HepG2 (cell line): ENCODE data around the gene NME2. TPM values are rescaled to one million over a fixed set of nuclear protein-coding genes. Genes with fewer than 3 reads are reported as not detected.
A peak's percentile ranks its signal among the peaks of the same experiment; 100 is the strongest.

ENCODE experiments used
- ERF ChIP-seq: IDR thresholded peaks from 2 replicates; pipeline ENCODE4 v1.6.1; 2018; ENCODE audit warnings: missing biosample characterization, missing genetic modification reagents
- HOXA9 ChIP-seq: sonication (generic); formaldehyde crosslinking; IDR thresholded peaks from 2 replicates; pipeline ENCODE4 v1.8.1; 2022; ENCODE audit warnings: missing genetic modification reagents, mild to moderate bottlenecking, moderate library complexity, borderline replicate concordance
- SNAPC4 ChIP-seq: sonication (generic); formaldehyde crosslinking; IDR thresholded peaks from 2 replicates; pipeline ENCODE4 v1.4.0; 2020; ENCODE audit warnings: mild to moderate bottlenecking, missing genetic modification reagents
- YY1 ChIP-seq: IDR thresholded peaks from 2 replicates; pipeline ENCODE4 v1.6.1; 2011; ENCODE audit warnings: low read length, low read depth, moderate library complexity, mild to moderate bottlenecking; ENCODE audit not compliant: insufficient read depth, insufficient replicate concordance
- ZBTB21 ChIP-seq: sonication (generic); formaldehyde crosslinking; IDR thresholded peaks from 2 replicates; pipeline ENCODE4 v1.4.0; 2020; ENCODE audit warnings: missing genetic modification reagents
- ZBTB8A ChIP-seq: sonication (generic); formaldehyde crosslinking; IDR thresholded peaks from 2 replicates; pipeline ENCODE4 v1.4.0; 2020; ENCODE audit warnings: mild to moderate bottlenecking, low read depth, missing genetic modification reagents, borderline replicate concordance
- ZFP1 ChIP-seq: IDR thresholded peaks from 2 replicates; pipeline ENCODE4 v1.6.1; 2016
- ZHX1 ChIP-seq: sonication (generic); formaldehyde crosslinking; IDR thresholded peaks from 2 replicates; pipeline ENCODE4 v1.8.1; 2022; ENCODE audit warnings: low read depth, mild to moderate bottlenecking, missing genetic modification reagents
- ZNF20 ChIP-seq: sonication (generic); formaldehyde crosslinking; IDR thresholded peaks from 2 replicates; pipeline ENCODE4 v1.4.0; 2020; ENCODE audit warnings: mild to moderate bottlenecking, moderate library complexity, missing genetic modification reagents
- ZNF432 ChIP-seq: sonication (generic); formaldehyde crosslinking; IDR thresholded peaks from 2 replicates; pipeline ENCODE4 v1.5.0; 2020; ENCODE audit warnings: missing genetic modification reagents, mild to moderate bottlenecking, borderline replicate concordance
- ZNF451 ChIP-seq: sonication (generic); formaldehyde crosslinking; IDR thresholded peaks from 2 replicates; pipeline ENCODE4 v1.5.0; 2020; ENCODE audit warnings: mild to moderate bottlenecking, missing genetic modification reagents
- ZNF543 ChIP-seq: sonication (generic); formaldehyde crosslinking; IDR thresholded peaks from 2 replicates; pipeline ENCODE4 v1.4.0; 2020; ENCODE audit warnings: mild to moderate bottlenecking, missing genetic modification reagents
- ZNF672 ChIP-seq: sonication (generic); formaldehyde crosslinking; IDR thresholded peaks from 2 replicates; pipeline ENCODE4 v1.8.1; 2022; ENCODE audit warnings: missing genetic modification reagents
- ZNF816 ChIP-seq: sonication (generic); formaldehyde crosslinking; IDR thresholded peaks from 2 replicates; pipeline ENCODE4 v1.8.0; 2022; ENCODE audit warnings: missing genetic modification reagents, mild to moderate bottlenecking, borderline replicate concordance
- polyA plus RNA-seq, 8 experiments: library from polyadenylated mRNA; depleted of rRNA in 3 of 8; stranded (reverse) in 7 of 8; unstranded in 1 of 8; fragments of >200 nt; fragmentation: Illumina TruSeq in 4 of 8; extraction: Trizol in 4 of 8; gene quantifications; 2 replicates each; pipeline versions ENCODE4 v1.2.1 to v1.2.3, GENCODE V29; 2011 to 2016; ENCODE audit warnings: low read depth in 4 of 8, missing spikeins in 1 of 8, mixed read lengths in 1 of 8; ENCODE audit not compliant: insufficient read depth in 1 of 8
- total RNA-seq, 5 experiments: library from RNA; depleted of rRNA; stranded (reverse); fragments of >200 nt; fragmentation: Illumina TruSeq; extraction: Trizol; gene quantifications; 2 replicates each; pipeline ENCODE4 v1.2.3, GENCODE V29; 2016; ENCODE audit warnings: low read depth in 1 of 5
- TF ChIP-seq, protein P1 (sequence below): sonication (generic); formaldehyde crosslinking; IDR thresholded peaks from 2 replicates; pipeline ENCODE4 v1.4.0; 2020; ENCODE audit warnings: mild to moderate bottlenecking, low read depth, missing genetic modification reagents
- TF ChIP-seq, protein P2 (sequence below): sonication (generic); formaldehyde crosslinking; IDR thresholded peaks from 2 replicates; pipeline ENCODE4 v1.4.0; 2020; ENCODE audit warnings: missing genetic modification reagents, borderline replicate concordance

NME2 gene
- total and polyA plus RNA-seq, 2 of the 13 experiments (the other 11 are each of a cell fraction or from before 2014, with no cell fraction given), result 790 to 1,213 TPM

DNA sequence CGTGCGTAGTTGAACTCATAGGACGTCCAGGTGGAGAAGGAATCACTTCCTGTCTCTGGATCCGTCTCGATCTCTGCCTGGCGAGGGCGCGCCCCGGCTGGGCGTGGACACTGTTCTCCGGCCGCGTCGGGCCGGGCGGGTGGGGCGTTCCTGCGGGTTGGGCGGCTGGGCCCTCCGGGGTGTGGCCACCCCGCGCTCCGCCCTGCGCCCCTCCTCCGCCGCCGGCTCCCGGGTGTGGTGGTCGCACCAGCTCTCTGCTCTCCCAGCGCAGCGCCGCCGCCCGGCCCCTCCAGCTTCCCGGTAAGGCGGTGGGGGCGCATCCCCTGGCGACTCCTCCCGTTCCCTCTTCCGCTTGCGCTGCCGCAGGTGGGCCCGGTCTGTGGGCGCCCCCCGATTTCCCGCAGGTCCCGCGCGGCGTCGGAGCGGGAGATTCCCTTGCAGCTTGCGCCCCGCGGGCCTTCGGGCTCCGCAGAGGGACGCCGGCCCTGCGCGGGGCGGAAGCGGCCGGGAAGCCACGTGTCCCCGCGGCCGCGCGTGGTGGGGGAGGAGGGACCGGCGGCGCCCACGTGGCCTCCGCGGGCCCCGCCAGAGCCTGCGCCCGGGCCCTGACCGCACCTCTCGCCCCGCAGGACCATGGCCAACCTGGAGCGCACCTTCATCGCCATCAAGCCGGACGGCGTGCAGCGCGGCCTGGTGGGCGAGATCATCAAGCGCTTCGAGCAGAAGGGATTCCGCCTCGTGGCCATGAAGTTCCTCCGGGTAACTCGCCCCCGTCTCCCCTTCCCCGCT is at the start of gene NME2 (continued):
- no peak for TF ChIP-seq ZNF672
- peak; percentile 84; the same call in 1 of the 2 replicates for TF ChIP-seq HOXA9 (CRISPR knock-in tag)
- TF ChIP-seq, protein P1, sequence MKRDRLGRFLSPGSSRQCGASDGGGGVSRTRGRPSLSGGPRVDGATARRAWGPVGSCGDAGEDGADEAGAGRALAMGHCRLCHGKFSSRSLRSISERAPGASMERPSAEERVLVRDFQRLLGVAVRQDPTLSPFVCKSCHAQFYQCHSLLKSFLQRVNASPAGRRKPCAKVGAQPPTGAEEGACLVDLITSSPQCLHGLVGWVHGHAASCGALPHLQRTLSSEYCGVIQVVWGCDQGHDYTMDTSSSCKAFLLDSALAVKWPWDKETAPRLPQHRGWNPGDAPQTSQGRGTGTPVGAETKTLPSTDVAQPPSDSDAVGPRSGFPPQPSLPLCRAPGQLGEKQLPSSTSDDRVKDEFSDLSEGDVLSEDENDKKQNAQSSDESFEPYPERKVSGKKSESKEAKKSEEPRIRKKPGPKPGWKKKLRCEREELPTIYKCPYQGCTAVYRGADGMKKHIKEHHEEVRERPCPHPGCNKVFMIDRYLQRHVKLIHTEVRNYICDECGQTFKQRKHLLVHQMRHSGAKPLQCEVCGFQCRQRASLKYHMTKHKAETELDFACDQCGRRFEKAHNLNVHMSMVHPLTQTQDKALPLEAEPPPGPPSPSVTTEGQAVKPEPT (CRISPR knock-in tag), result peak; percentile 81; the same call in 1 of the 2 replicates
- TF ChIP-seq ZBTB21, result no peak
- TF ChIP-seq ZFP1, result no peak
- TF ChIP-seq, protein P2, sequence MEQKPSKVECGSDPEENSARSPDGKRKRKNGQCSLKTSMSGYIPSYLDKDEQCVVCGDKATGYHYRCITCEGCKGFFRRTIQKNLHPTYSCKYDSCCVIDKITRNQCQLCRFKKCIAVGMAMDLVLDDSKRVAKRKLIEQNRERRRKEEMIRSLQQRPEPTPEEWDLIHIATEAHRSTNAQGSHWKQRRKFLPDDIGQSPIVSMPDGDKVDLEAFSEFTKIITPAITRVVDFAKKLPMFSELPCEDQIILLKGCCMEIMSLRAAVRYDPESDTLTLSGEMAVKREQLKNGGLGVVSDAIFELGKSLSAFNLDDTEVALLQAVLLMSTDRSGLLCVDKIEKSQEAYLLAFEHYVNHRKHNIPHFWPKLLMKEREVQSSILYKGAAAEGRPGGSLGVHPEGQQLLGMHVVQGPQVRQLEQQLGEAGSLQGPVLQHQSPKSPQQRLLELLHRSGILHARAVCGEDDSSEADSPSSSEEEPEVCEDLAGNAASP (CRISPR knock-in tag), result no peak
- TF ChIP-seq ZNF432 (CRISPR knock-in tag), result peak; percentile 41; the same call in 1 of the 2 replicates
- TF ChIP-seq ZNF543, result 0 out of 2 replicates have a peak, but pooled peaks have one; percentile 63
- peak; percentile 50; the same call in 1 of the 2 replicates for TF ChIP-seq ERF (CRISPR knock-in tag)
- no peak for TF ChIP-seq ZHX1
- TF ChIP-seq SNAPC4 (CRISPR knock-in tag), result no peak
- TF ChIP-seq YY1, result no peak
- TF ChIP-seq ZNF451 (CRISPR knock-in tag), result peak; percentile 50; the same call in 1 of the 2 replicates
- peak; percentile 70; the same call in 1 of the 2 replicates for TF ChIP-seq ZNF816 (CRISPR knock-in tag)
- TF ChIP-seq ZBTB8A (CRISPR knock-in tag), result no peak
- no peak for TF ChIP-seq ZNF20 (CRISPR knock-in tag)
